ENCODE data around the gene CCDC74A.
"Not testable (repeated sequence)": the region's sequence is repeated elsewhere in the genome, so short reads cannot be mapped to it uniquely, and the experiment has no call there.

Gene CCDC74A

DNA sequence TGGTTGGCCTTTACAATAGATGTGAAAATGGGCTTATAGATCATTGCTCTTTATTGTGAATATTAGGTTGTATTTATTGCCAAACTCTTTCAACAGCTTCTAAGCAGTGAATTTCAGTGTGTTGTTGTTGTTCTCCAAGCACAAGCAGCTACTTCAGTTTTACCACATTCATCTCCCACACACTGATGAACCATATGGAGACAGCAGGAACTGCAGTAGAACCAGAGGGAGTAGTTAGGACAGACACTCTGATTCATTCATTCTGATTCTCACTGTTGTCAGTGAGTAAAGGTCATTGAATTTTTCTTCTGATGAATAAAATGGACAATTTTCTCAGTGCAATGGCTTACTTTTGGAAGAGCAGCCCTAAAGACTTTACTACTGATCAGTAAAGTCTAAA is 40.2 kb downstream of the CCDC74A start:
- DNase-seq, result no peak

DNA sequence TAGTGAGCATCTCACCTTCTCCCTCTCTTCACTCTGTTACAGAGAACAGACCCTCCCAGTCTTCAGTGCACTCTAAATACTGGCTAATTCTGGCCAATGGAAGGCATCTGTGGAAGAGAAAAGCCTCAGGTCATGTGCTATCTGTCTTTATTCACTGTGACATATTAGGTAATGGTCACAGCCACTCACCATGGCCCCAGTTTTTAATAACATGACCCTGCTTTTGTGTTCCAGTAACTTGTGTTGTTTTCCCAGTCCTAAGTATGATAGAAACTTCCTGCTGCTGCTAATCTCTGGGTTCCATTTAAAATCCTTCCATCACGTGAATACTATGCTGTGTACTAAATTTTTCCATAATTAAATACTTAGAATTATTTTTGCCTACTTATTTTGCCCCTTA is 40.7 kb downstream of the CCDC74A start:
- DNase-seq, result not testable (repeated sequence)

DNA sequence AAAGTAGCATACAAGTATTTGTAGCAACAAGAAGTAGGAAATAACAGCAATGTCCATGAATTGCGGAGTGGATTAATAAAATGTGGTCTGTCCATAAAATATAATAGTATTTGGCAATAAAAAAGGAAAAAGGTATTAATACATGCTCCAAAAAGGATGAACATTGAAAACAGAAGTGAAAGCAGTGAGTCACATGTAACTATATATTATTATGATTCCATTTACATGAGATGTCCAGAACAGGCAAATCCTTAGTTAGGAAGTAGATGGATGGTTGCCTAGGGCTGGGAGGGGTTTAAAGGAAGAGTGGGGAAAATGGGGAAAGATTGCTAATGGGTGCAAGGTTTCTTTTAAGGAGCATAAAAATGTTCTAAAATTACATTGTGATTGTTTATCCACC is 44.5 kb downstream of the CCDC74A start:
- no peak for DNase-seq

DNA sequence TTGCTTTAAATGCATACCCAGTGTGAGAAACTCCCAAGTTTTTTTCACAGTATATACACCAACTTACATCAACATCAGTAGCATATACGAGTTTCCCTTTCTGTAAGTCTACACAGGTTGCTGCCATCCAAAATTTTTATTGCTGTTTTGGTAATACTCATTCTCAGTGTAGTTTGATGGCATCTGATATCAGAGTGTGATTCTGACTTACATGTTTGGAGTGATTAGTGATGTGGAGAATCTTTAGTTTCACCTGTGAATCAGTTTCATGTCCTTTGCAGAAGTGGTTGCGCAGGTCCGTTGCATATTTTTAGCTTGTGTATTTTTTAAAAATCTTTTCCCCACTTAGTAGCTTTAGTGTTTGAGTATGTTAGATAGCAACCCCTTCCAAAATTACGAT is 50.1 kb downstream of the CCDC74A start:
- no peak for DNase-seq

DNA sequence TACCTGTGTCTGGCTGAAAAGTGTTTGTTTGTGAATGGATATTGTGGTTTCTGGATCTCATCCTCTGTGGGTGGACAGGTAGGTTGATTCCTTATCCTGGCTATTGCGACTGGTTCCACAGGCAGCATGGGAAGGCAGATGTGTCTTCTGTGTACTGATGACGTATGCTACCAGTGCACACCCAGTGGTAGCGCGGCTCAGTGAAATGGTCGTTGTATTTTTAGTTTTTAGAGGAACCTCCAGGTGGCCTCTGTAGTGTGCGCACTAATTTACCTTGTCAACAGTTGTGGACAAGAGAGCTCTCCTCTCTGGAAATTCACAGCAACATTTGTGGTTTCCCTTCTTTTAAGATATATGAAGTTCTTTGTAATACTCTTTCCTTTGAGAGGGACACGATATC is 52.5 kb downstream of the CCDC74A start:
- no peak for DNase-seq

Data from fibroblast of upper back skin (primary cell).